Esophagus (tissue), 2 donors: Measurements from ENCODE around the gene MICALL1. TPM values are rescaled to one million over a fixed set of nuclear protein-coding genes. Genes with fewer than 3 reads are reported as not detected.

ENCODE experiments used
- H3K27ac ChIP-seq, 2 donors: one replicate each; pipeline ENCODE4 v1.5.1; 2013; ENCODE audit warnings: low read depth in 2 of 2, mild to moderate bottlenecking in 2 of 2, inconsistent platforms in 1 of 2, low read length in 1 of 2, moderate library complexity in 1 of 2
- H3K27me3 ChIP-seq, 2 donors: one replicate each; pipeline ENCODE4 v1.6.1; 2013; ENCODE audit warnings: low read length in 2 of 2, control low read depth in 1 of 2, mild to moderate bottlenecking in 1 of 2; ENCODE audit not compliant: insufficient read depth in 2 of 2, control insufficient read depth in 1 of 2
- H3K36me3 ChIP-seq, 2 donors: one replicate each; pipeline ENCODE4 v1.6.1; 2013; ENCODE audit warnings: low read length in 1 of 2; ENCODE audit not compliant: control insufficient read depth in 2 of 2, insufficient read depth in 2 of 2
- H3K4me1 ChIP-seq, 2 donors: one replicate each; pipeline ENCODE4 v1.6.1; 2013; ENCODE audit warnings: low read length in 1 of 2; ENCODE audit not compliant: control insufficient read depth in 2 of 2, insufficient read depth in 2 of 2
- H3K4me3 ChIP-seq, 2 donors: one replicate each; pipeline ENCODE4 v1.5.1; 2013; ENCODE audit warnings: low read length in 2 of 2, mild to moderate bottlenecking in 2 of 2, low read depth in 1 of 2, moderate library complexity in 1 of 2
- H3K9me3 ChIP-seq, 2 donors: one replicate each; pipeline ENCODE4 v1.6.1; 2013; ENCODE audit warnings: mild to moderate bottlenecking in 2 of 2, low read depth in 1 of 2, low read length in 1 of 2, moderate library complexity in 1 of 2; ENCODE audit not compliant: control insufficient read depth in 2 of 2, insufficient read depth in 1 of 2
- WGBS, 2 donors: extraction: QIAGEN DNeasy Blood & Tissue Kit; methylation state at CpG; one replicate each; pipeline ENCODE4 v1.1.7; 2013; 5-methylcytosine and 5-hydroxymethylcytosine counted together
- polyA plus RNA-seq, 2 donors: library from polyadenylated mRNA; stranded (reverse); fragments of 200-250 nt; gene quantifications; one replicate each; pipeline ENCODE4 v1.2.3, GENCODE V29; 2013
- donor health status: healthy with polysubstance abuse.
- donor health status: Bipolar disorder and iron deficiency.

Gene MICALL1
- polyA plus RNA-seq, 2 donors: 41.7 to 44.1 TPM

DNA sequence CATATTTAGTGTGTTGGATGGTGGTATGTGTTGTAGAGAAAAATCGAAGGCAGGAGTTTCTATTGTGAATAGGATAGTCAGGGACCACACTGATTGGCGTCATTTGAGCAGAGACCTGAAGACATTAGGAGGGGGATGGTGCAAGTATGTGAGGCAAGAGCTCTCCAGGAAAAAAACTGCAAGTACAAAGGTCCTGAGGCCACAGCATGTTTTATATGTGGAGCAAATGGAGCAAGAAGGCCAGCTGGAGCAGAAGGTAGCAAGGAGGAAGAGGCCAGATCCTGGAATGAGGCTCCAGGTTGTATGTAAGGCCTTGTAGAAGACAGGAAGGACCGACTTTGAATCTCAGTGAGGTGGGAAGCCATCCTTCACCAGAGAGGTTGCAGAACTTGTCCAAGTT, 14.2 kb upstream of the MICALL1 start:
- Histone ChIP-seq H3K36me3 (peaks cover 0 to 5% of the 10 kb centered on the region in 2 donors), H3K4me1 (peaks cover 0 to 30% of the 10 kb centered on the region in 2 donors), H3K9me3 (no peaks in the 10 kb centered on the region), H3K27me3 (no peaks in the 10 kb centered on the region), H3K27ac (peak overlapping the region in 1 of 2 donors; percentile 63), H3K4me3 (no peak overlapping the region)
- WGBS, 2 donors: 77 to 84% methylated on average over 3 of the region's 3 CpGs

DNA sequence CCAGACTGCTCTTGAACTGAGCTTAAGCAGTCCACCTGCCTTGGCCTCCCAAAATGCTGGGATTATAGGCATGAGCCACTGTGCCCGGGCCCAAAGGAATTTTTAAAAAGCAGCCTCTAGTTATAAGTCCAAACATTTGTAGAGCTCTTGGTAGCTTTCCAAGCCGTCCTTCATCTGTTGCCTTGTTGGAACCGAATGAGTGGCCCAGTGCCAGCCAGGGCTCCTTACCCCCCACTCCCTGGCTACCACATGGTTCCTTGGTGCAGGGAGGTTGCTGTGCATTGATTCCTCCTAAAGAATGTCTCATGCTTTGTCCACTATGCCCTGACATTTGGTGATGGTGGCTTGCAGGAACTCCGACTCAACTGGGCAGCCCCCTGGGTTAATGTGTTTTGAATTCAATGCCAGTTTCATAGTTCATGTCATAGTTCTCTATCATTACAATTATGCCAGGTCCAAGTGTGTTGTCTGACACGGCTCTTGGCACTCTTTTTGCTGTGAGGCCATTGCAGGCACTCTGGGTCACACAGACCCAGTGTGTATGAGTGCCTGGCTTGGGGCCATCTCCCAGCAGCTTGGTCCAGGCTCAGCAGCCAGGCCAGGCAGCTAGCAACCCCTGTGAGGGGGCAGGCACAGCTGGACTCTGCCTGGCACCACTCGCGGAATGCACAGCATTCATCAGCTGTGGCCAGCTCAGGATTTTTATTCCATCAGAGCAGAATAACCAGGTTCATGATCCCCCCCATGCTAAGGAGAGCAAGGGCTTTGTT, 13.3 kb upstream of the MICALL1 start:
- WGBS, 2 donors: 37 to 48% methylated on average over 7 of the region's 7 CpGs
- peak overlapping the region; percentile 64 to 79 for H3K27ac ChIP-seq
- H3K4me3 ChIP-seq: no peak overlapping the region
- peaks cover 0 to 3% of the 10 kb centered on the region in 2 donors for H3K36me3 ChIP-seq
- peaks cover 0 to 31% of the 10 kb centered on the region in 2 donors for H3K4me1 ChIP-seq
- H3K9me3 ChIP-seq: no peaks in the 10 kb centered on the region
- H3K27me3 ChIP-seq: no peaks in the 10 kb centered on the region

DNA sequence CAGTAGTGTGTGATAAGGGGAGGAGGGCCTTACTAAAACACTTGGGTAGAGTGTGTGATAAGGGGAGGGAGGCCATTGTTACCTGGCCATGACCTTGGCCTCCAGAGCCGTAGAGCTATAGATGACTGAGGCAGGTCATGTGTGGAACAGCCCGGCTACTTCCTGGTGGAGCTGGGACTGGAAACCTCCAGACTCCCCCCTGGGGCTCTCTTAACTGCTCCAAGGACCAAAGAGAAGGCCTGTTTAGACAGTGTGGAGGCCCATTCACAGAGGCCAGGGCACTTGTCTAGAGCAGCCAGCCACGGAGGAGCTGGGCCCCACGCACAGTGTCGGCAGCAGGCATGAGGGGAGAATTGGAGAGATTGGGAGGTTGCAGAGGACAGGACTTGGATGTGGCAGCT, 12.5 kb upstream of the MICALL1 start:
- 45 to 67% methylated on average over 5 of the region's 5 CpGs for WGBS, 2 donors
- Histone ChIP-seq H3K9me3 (no peaks in the 10 kb centered on the region), H3K4me1 (peaks cover 0 to 28% of the 10 kb centered on the region in 2 donors), H3K27me3 (no peaks in the 10 kb centered on the region), H3K36me3 (peaks cover 0 to 2% of the 10 kb centered on the region in 2 donors), H3K27ac (peak overlapping the region; percentile 64 to 79), H3K4me3 (no peak overlapping the region)

DNA sequence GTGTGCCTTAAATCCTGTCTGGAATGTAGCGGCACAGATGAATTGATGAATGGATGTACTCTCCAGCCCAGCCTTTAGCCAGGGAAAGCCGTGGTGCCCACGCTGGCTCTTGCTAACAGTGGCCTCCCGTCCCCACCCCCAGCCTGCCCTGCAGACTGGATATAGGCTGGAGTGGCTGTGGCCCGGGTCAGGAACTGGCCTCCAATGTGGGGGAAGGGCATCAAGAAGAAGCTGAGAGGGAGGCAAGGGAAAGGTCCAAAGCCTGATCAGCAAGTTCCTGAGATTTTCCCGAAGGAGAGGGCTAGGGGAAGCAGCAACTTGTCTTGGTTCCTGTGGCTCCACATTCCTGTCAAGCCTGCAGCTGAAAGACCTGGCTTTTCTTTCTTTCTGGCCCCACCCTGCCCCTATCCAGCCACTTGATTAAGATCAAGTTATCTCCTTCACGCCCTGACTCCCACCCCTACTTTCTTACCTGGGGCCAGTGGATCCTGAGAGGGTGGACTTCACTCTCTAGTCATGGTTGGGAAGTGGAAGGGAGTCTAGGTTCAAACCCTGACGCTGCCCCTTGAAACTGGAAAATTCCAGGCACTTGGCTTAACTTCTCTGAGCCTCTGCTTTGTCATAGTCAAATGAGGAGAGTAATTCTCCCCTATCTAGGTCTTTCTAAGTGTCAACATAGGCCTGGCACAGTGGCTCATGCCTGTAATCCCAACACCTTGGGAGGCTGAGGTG, 11.0 kb upstream of the MICALL1 start:
- Histone ChIP-seq H3K4me1 (peaks cover 0 to 28% of the 10 kb centered on the region in 2 donors), H3K36me3 (no peaks in the 10 kb centered on the region), H3K27me3 (no peaks in the 10 kb centered on the region), H3K4me3 (no peak overlapping the region), H3K27ac (peak overlapping the region; percentile 78 to 96), H3K9me3 (no peaks in the 10 kb centered on the region)
- WGBS, 2 donors: 30 to 46% methylated on average over 8 of the region's 8 CpGs

DNA sequence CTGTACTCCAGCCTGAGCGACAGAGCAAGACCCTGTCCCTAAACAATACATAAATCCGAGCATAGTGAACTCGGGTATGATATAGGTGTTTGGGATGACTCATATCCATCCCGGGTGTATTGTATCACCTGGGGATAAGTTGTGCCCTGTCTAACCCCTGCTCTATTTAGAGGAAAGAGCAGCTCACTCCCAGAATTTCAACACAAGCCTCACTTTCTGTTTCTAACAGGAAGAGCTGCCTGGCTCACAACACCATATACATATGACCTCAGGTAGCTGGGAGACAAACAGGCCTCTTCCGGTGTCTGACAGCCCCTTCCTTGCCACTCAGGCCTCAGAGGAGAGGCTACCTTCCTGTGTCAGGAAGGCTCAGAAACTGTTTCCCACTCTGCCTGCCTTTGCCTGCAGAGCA, 9.9 kb upstream of the MICALL1 start:
- 26 to 28% methylated on average over 5 of the region's 5 CpGs for WGBS, 2 donors
- peak overlapping the region; percentile 97 to 99 for H3K27ac ChIP-seq
- H3K36me3 ChIP-seq: no peaks in the 10 kb centered on the region
- no peaks in the 10 kb centered on the region for H3K9me3 ChIP-seq
- H3K4me3 ChIP-seq: no peak overlapping the region
- peaks cover 0 to 29% of the 10 kb centered on the region in 2 donors for H3K4me1 ChIP-seq
- no peaks in the 10 kb centered on the region for H3K27me3 ChIP-seq

DNA sequence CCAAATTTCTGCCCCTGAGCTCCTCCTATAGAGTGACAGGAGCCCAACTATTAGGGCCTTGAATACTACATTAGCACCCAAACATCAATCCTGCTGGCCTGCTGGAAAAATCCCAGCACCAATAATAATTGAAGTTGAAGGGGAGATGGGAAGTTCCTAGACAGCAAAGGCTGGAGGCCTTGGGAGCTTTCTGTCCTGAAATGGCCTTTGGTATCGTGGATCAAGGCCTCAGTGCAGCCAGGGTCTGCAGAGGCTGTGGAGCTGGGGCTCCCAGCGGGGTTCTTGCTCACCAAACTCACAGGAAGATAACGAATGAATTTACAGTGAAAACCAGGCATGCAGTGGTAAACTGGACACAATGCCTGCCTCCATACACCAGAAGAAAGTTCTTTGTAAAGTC, 9.2 kb upstream of the MICALL1 start:
- H3K27ac ChIP-seq: peak overlapping the region; percentile 97 to 99
- no peak overlapping the region for H3K4me3 ChIP-seq
- H3K9me3 ChIP-seq: no peaks in the 10 kb centered on the region
- peaks cover 0 to 30% of the 10 kb centered on the region in 2 donors for H3K4me1 ChIP-seq
- H3K27me3 ChIP-seq: no peaks in the 10 kb centered on the region
- 63 to 66% methylated on average over 3 of the region's 3 CpGs for WGBS, 2 donors
- H3K36me3 ChIP-seq: no peaks in the 10 kb centered on the region

DNA sequence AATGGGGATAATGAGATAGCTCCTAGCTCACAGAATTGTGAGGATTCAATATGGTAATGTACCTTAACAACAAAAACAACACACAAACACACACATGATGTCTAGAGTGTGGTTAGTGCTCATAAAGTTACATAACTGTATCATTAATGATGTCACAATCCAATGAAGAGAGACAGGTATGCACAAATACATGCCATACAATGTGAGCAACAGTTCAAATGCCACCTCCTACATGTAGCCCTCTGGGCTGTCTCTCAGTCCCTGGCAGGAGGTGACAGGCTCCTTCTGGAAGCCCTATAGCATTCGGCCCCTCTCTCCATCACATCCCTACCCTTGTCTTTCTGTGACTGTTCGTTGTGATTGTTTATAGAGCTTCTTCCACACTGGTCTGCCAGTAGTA, 8.3 kb upstream of the MICALL1 start:
- Histone ChIP-seq H3K27me3 (no peaks in the 10 kb centered on the region), H3K4me3 (no peak overlapping the region), H3K27ac (peak overlapping the region; percentile 85 to 88), H3K9me3 (no peaks in the 10 kb centered on the region), H3K4me1 (peaks cover 0 to 27% of the 10 kb centered on the region in 2 donors), H3K36me3 (no peaks in the 10 kb centered on the region)
- WGBS, 2 donors: 72 to 84% methylated on average over 2 of the region's 2 CpGs

DNA sequence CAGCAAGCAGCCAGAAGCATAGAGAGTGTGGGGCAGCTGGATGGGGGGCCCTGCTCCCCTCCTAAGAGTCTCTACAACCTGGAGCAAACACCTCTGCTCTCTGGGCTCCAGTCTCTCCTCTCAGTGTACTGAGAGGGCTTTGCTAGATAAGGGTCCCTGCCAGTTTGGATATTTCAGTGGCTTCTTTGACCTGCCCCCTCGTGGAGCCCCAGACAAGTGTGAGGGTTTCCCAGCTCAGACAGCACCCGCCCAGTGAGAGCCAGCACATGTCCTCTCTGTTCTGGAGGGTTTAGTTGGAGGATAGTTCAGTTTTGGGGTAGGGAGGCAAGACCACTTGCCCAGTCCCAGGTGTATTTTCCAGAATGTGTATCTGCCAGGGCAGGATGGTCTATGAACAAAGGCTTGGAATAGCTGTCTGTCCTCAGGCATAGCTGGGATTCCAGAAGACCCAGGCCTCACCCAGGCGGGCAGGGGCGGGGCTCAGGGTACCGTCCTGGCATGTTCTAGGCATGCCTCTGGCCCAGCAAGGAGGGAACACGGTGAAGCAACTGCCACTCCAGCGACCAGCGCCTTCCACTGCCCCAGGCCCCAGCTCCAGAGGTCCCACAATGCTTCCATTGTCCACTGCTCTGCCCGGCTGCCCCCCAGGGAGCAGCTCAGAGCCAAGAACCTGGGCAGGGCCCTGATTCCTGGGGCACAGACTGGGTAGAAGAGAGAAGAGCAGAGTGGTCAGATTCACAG, 7.5 kb upstream of the MICALL1 start:
- H3K9me3 ChIP-seq: no peaks in the 10 kb centered on the region
- H3K4me1 ChIP-seq: peaks cover 0 to 19% of the 10 kb centered on the region in 2 donors
- H3K27me3 ChIP-seq: no peaks in the 10 kb centered on the region
- H3K27ac ChIP-seq: peak overlapping the region; percentile 85 to 88
- H3K36me3 ChIP-seq: no peaks in the 10 kb centered on the region
- H3K4me3 ChIP-seq: no peak overlapping the region
- 46 to 49% methylated on average over 9 of the region's 9 CpGs for WGBS, 2 donors
